Skeletal muscle satellite cell (primary cell): ENCODE measurements around the gene ALG8.

Experiments used
- H3K27me3 ChIP-seq: 2 replicates; pipeline ENCODE4 v1.7.0; 2013; ENCODE audit warnings: low read length; ENCODE audit not compliant: control insufficient read depth, insufficient read depth
- H3K36me3 ChIP-seq: 2 replicates; pipeline ENCODE4 v1.7.0; 2013; ENCODE audit warnings: mild to moderate bottlenecking, control low read depth, low read length; ENCODE audit not compliant: insufficient read depth
- H3K4me1 ChIP-seq: 2 replicates; pipeline ENCODE4 v1.7.0; 2013; ENCODE audit warnings: low read length; ENCODE audit not compliant: control insufficient read depth, insufficient read depth
- H3K4me2 ChIP-seq: 2 replicates; pipeline ENCODE4 v1.7.0; 2013; ENCODE audit warnings: mild to moderate bottlenecking, low read length
- H3K4me3 ChIP-seq: 2 replicates; pipeline ENCODE4 v1.7.0; 2013; ENCODE audit warnings: low read length
- H3K9ac ChIP-seq: 2 replicates; pipeline ENCODE4 v1.7.0; 2013; ENCODE audit warnings: mild to moderate bottlenecking, low read depth, low read length, moderate library complexity
- H3K9me3 ChIP-seq: replicated peaks from 2 replicates; pipeline ENCODE4 v1.7.0; 2013; ENCODE audit warnings: mild to moderate bottlenecking, control low read depth, low read length

The ALG8 gene

DNA sequence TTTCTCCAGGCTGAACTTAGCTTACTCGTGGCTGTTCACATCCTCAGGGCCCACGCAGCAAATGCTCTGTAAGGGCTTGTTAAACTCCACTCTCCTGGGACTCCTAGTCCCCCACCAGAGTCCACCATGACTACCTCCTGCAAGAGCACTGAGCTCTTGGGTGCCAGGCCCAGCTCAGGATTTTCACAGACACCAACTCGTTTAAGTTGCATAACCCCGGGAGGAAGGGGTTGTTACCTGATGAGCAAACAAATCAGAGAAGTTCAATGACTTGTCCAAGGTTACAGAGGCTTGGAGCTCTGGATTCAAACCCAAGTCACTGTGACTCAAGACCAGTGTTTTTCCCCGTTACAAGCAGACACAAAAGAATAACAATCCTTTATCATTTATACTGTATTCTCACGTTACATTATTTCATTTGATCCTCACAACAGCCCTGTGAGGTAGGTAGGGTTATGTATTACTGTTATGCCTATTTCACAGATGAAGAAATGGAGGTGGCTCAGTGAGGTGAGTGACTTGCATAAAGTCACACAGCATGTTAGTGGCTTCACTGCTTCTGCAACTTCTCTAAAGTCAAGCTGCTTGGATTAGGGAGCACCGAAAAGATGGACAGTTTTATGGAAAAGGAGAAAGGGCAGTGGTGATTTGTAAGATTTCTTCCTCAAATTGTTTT lies 31.6 kb upstream of the ALG8 start:
- no peaks in the 10 kb centered on the region for H3K27me3 ChIP-seq
- H3K36me3 ChIP-seq: peaks cover 16% of the 10 kb centered on the region
- H3K4me1 ChIP-seq: peaks cover 39% of the 10 kb centered on the region

DNA sequence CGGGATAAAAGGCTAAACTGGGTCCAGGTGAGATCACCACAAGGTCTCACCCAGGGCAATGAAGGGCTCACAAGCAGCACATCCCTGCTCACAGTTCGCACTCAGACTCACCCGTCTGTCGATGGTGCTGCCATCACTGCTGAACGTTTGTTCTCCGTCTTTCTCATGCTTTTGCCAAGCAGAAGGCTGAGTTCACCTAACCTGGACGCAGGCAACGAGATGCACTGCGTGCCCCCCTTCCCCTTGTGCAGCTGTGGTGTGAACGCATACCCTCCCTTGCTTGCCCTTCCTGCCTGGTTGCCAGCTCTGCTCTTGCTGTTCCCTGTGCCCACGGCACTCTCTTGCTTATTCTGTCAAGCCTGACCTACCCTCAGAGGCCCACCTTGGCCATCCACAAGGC lies 31.0 kb upstream of the ALG8 start:
- peaks cover 15% of the 10 kb centered on the region for H3K36me3 ChIP-seq
- H3K27me3 ChIP-seq: no peaks in the 10 kb centered on the region

More for the DNA sequence above, 31.6 kb upstream of the ALG8 start:
- H3K4me3 ChIP-seq: no peak overlapping the region
- H3K9ac ChIP-seq: no peak overlapping the region
- no peak overlapping the region for H3K4me2 ChIP-seq
- H3K9me3 ChIP-seq: no peaks in the 10 kb centered on the region

DNA sequence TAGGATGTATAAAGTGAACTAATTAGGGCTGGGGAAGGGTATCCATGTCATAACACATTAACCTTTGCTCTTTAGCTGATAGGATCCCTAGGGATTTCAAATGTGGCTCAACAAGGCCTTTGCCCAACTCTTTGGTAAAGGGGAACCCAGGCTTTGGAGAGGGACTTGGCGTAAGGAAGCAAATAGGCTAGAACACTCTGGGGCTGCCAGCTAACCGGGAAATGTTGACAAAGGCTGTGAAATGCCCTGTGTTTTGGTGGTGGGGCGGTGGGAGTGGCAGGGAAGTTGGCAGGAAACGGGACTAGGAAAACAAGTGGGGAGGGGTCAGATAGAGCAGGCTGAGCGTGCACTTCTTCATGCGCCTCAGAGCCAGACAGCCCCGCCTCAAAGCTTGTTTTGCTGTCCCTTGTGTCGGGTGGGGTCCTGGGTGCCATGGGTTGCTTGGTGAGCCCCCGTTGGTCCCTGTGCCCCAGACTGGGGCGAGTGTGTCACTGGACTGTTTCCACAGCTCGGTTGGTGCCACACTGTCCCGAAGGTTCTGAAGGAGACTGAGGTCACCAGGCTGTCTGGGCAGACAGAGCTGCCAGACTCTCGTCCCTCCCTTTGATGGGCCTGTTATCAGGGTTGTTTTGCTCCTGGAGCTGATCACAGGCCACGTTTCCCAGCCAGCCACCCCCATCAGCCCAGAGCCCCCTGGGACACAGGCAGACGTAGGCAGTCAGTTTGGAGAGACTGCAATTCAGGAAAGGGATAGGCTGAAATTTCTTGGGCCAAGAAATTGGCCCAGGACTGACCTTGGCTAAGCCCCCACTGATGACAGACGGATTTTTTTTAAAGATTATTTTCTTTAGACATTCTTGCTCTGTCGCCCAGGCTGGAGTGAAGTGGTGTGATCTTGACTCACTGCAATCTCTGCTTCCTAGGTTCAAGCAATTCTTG lies 29.4 kb upstream of the ALG8 start:
- H3K36me3 ChIP-seq: peaks cover 13% of the 10 kb centered on the region
- peak overlapping the region; percentile 39 for H3K4me3 ChIP-seq
- no peaks in the 10 kb centered on the region for H3K27me3 ChIP-seq
- H3K9ac ChIP-seq: peak overlapping the region; percentile 72
- no peaks in the 10 kb centered on the region for H3K9me3 ChIP-seq
- peak overlapping the region; percentile 66 for H3K4me2 ChIP-seq
- H3K4me1 ChIP-seq: peaks cover 39% of the 10 kb centered on the region

More for the DNA sequence above, 31.0 kb upstream of the ALG8 start:
- no peak overlapping the region for H3K9ac ChIP-seq
- no peaks in the 10 kb centered on the region for H3K9me3 ChIP-seq
- H3K4me3 ChIP-seq: no peak overlapping the region
- H3K4me1 ChIP-seq: peaks cover 39% of the 10 kb centered on the region
- no peak overlapping the region for H3K4me2 ChIP-seq

- H3K9ac ChIP-seq: no peak overlapping the region
- H3K9me3 ChIP-seq: no peaks in the 10 kb centered on the region
- H3K4me1 ChIP-seq: peaks cover 43% of the 10 kb centered on the region
- H3K4me3 ChIP-seq: no peak overlapping the region
- H3K4me2 ChIP-seq: no peak overlapping the region
- no peaks in the 10 kb centered on the region for H3K36me3 ChIP-seq
- H3K27me3 ChIP-seq: no peaks in the 10 kb centered on the region
Observed at GRCh38 chr11:78166855-78167469, 27.5 kb upstream of the ALG8 start.

DNA sequence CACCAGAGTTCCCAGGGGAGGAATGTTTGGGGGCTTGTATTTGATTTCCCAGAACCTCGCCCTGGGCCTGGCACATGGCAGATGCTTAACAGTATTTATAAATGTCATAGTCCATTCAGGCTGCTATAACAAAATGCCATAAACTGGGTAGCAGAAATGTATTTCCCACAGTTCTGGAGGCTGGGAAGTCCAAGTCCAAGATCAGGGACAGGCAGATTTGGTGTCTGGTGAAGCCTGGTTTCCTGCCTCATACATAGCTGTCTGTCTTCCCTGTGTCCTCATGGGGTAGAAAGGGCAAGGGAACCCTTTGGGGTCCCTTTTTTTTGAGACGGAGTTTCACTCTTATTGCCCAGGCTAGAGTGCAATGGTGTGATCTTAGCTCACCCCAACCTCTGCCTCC lies 25.0 kb upstream of the ALG8 start:
- Histone ChIP-seq H3K9me3 (no peaks in the 10 kb centered on the region), H3K4me1 (peaks cover 24% of the 10 kb centered on the region), H3K36me3 (no peaks in the 10 kb centered on the region), H3K9ac (no peak overlapping the region), H3K4me3 (no peak overlapping the region), H3K4me2 (no peak overlapping the region), H3K27me3 (no peaks in the 10 kb centered on the region)

DNA sequence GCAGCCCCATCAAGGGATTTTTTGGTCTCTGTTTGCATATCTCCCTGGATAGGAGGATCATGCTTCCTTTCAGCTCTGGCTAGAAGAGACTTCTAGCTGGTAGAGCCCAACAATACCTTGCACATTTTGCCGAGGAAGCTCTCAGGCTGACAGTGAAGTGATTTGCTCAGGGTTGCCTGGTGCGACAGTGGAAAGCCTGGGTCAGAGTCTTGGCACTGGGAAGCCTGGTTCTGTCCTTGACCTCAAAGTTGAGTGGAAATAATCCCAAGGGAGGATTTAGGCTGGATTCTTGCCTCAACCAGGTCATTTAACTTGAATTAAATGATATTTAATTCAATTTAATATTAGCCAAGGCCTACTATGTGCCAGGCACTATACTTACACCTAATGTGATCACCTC lies 24.4 kb upstream of the ALG8 start:
- Histone ChIP-seq H3K9ac (no peak overlapping the region), H3K27me3 (no peaks in the 10 kb centered on the region), H3K4me2 (no peak overlapping the region), H3K9me3 (no peaks in the 10 kb centered on the region), H3K36me3 (no peaks in the 10 kb centered on the region), H3K4me3 (no peak overlapping the region), H3K4me1 (peaks cover 19% of the 10 kb centered on the region)

DNA sequence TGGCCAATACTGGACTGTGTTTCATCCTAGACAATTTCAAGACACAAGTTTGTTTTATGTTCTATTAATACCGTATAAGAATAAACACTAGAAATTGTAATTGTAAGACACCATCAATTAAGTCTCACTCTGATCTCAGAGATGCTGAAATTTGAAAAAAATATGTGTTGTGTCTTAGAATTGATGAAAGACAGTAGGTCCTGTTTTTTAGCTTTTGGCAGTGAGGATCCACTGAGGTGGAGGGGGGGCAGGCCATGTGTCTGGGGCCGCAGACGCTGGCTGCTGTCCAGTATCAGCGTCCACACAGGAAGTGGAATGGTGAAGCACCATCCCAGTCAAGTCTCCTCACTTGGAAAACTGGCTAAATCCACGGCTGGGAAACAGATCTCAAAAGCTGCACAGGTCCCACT lies 22.5 kb upstream of the ALG8 start:
- Histone ChIP-seq H3K4me2 (no peak overlapping the region), H3K9me3 (no peaks in the 10 kb centered on the region), H3K9ac (no peak overlapping the region), H3K36me3 (no peaks in the 10 kb centered on the region), H3K4me1 (peaks cover 4% of the 10 kb centered on the region), H3K27me3 (no peaks in the 10 kb centered on the region), H3K4me3 (no peak overlapping the region)

- Histone ChIP-seq H3K9me3 (no peaks in the 10 kb centered on the region), H3K9ac (no peak overlapping the region), H3K36me3 (no peaks in the 10 kb centered on the region), H3K4me3 (no peak overlapping the region), H3K4me1 (peaks cover 4% of the 10 kb centered on the region), H3K27me3 (no peaks in the 10 kb centered on the region), H3K4me2 (no peak overlapping the region)
Observed at GRCh38 chr11:78161346-78161745, 21.9 kb upstream of the ALG8 start.

DNA sequence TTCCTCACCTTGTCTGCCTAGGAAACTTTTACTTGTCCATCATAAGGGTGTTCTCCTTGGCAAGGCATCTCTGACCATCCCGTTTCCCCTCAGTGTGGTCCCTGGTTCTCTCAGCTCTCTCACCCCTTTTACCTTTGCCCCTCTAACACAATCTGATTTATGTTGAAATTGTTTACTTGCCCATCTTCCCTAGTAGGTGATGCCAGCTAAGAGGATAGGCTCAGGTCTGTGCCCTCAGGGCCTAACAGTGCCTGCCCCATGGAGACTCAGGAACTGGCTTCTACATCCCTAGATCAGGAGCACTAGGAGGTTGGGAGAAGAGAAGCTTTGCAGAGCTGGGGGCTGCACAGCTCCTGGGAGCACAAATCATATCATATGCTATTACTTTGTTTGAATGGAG lies 21.1 kb upstream of the ALG8 start:
- no peak overlapping the region for H3K9ac ChIP-seq
- H3K27me3 ChIP-seq: no peaks in the 10 kb centered on the region
- H3K9me3 ChIP-seq: no peaks in the 10 kb centered on the region
- no peak overlapping the region for H3K4me3 ChIP-seq
- H3K36me3 ChIP-seq: no peaks in the 10 kb centered on the region
- H3K4me2 ChIP-seq: no peak overlapping the region
- H3K4me1 ChIP-seq: peaks cover 4% of the 10 kb centered on the region

- Histone ChIP-seq H3K4me2 (no peak overlapping the region), H3K27me3 (no peaks in the 10 kb centered on the region), H3K4me1 (peaks cover 4% of the 10 kb centered on the region), H3K4me3 (no peak overlapping the region), H3K9ac (no peak overlapping the region), H3K36me3 (no peaks in the 10 kb centered on the region), H3K9me3 (no peaks in the 10 kb centered on the region)
Observed at GRCh38 chr11:78158987-78159652, 19.7 kb upstream of the ALG8 start.
